ENCODE results near the gene EMC7. TPM values are rescaled to one million over a fixed set of nuclear protein-coding genes. Genes with fewer than 3 reads are reported as not detected.
"Not testable (repeated sequence)": the region's sequence is repeated elsewhere in the genome, so short reads cannot be mapped to it uniquely, and the experiment has no call there.

EMC7 gene
- 38.1 TPM for total RNA-seq

GRCh38 chr15:34101366-34102174 is at the start of gene EMC7, which contains the start of gene PGBD4:
Gene EMC7, minus strand, starts transcription at chr15:34101862. Its CDS starts 23 bp downstream, at chr15:34101839.
Gene PGBD4, plus strand, starts transcription at chr15:34102083. Its CDS starts 449 bp downstream, at chr15:34102532.
- peak; percentile 99 for ATAC-seq
- DNase-seq (ENCODE audit: low spot score) = peak; percentile 99

- no peak for DNase-seq (ENCODE audit: low spot score)
- ATAC-seq = no peak
Observed at GRCh38 chr15:34147371-34148140, 45.9 kb upstream of the EMC7 start.

- no peak for ATAC-seq
Observed at GRCh38 chr15:34133511-34133910, 31.8 kb upstream of the EMC7 start.

GRCh38 chr15:34132881-34133280 is 31.2 kb upstream of the EMC7 start:
- DNase-seq (ENCODE audit: low spot score) = no peak
- ATAC-seq = no peak

More at GRCh38 chr15:34133511-34133910, 31.8 kb upstream of the EMC7 start:
- no peak for DNase-seq (ENCODE audit: low spot score)

- DNase-seq (ENCODE audit: low spot score) (no peak), ATAC-seq (no peak)
Observed at GRCh38 chr15:34128898-34129297, 27.2 kb upstream of the EMC7 start.

- ATAC-seq (no peak), DNase-seq (ENCODE audit: low spot score) (no peak)
Observed at GRCh38 chr15:34126522-34126921, 24.9 kb upstream of the EMC7 start.

GRCh38 chr15:34125945-34126344 is 24.3 kb upstream of the EMC7 start:
- ATAC-seq (no peak), DNase-seq (ENCODE audit: low spot score) (no peak)

- no peak for DNase-seq (ENCODE audit: low spot score)
- no peak for ATAC-seq
Observed at GRCh38 chr15:34124651-34125050, 23.0 kb upstream of the EMC7 start.

GRCh38 chr15:34122771-34123183 is 21.1 kb upstream of the EMC7 start:
- no peak for ATAC-seq
- DNase-seq (ENCODE audit: low spot score) = no peak

GRCh38 chr15:34121786-34122185 is 20.1 kb upstream of the EMC7 start:
- not testable (repeated sequence) for DNase-seq (ENCODE audit: low spot score); ATAC-seq

- ATAC-seq; DNase-seq (ENCODE audit: low spot score): not testable (repeated sequence)
Observed at GRCh38 chr15:34120420-34120819, 18.8 kb upstream of the EMC7 start.

GRCh38 chr15:34119291-34119690 is 17.6 kb upstream of the EMC7 start:
- no peak for DNase-seq (ENCODE audit: low spot score)

GRCh38 chr15:34116620-34117019 is 15.0 kb upstream of the EMC7 start:
- DNase-seq (ENCODE audit: low spot score) (no peak), ATAC-seq (no peak)

More at GRCh38 chr15:34119291-34119690, 17.6 kb upstream of the EMC7 start:
- no peak for ATAC-seq

- ATAC-seq (peak; percentile 93), DNase-seq (ENCODE audit: low spot score) (peak; percentile 80)
Observed at GRCh38 chr15:34114739-34115138, 13.1 kb upstream of the EMC7 start.

GRCh38 chr15:34114215-34114614 is 12.6 kb upstream of the EMC7 start:
- no peak for DNase-seq (ENCODE audit: low spot score)
- peak; percentile 38 for ATAC-seq

GRCh38 chr15:34111488-34111887 is 9.8 kb upstream of the EMC7 start:
- DNase-seq (ENCODE audit: low spot score) (no peak), ATAC-seq (no peak)

- no peak for DNase-seq (ENCODE audit: low spot score)
- ATAC-seq = peak; percentile 70
Observed at GRCh38 chr15:34109797-34110663, 8.4 kb upstream of the EMC7 start.

- ATAC-seq (no peak), DNase-seq (ENCODE audit: low spot score) (no peak)
Observed at GRCh38 chr15:34107315-34107714, 5.7 kb upstream of the EMC7 start.

GRCh38 chr15:34106423-34106822 is 4.8 kb upstream of the EMC7 start:
- no peak for DNase-seq (ENCODE audit: low spot score)
- no peak for ATAC-seq

GRCh38 chr15:34102175-34102925 is 688 bp upstream of the EMC7 start:
- no peak for DNase-seq (ENCODE audit: low spot score)

More at GRCh38 chr15:34102175-34102925, 688 bp upstream of the EMC7 start:
- peak; percentile 50 for ATAC-seq

Data from left lobe of liver (tissue), 2 donors.